GM21447 (cell line): ENCODE results near the gene MAML1.
"Not testable (repeated sequence)": the region's sequence is repeated elsewhere in the genome, so short reads cannot be mapped to it uniquely, and the experiment has no call there.

ENCODE experiments used
- ATAC-seq: cut with Tn5 transposase; IDR thresholded peaks from one replicate; pipeline ENCODE4 v1.9.1; 2021; ENCODE audit not compliant: unreplicated experiment

MAML1 gene

DNA sequence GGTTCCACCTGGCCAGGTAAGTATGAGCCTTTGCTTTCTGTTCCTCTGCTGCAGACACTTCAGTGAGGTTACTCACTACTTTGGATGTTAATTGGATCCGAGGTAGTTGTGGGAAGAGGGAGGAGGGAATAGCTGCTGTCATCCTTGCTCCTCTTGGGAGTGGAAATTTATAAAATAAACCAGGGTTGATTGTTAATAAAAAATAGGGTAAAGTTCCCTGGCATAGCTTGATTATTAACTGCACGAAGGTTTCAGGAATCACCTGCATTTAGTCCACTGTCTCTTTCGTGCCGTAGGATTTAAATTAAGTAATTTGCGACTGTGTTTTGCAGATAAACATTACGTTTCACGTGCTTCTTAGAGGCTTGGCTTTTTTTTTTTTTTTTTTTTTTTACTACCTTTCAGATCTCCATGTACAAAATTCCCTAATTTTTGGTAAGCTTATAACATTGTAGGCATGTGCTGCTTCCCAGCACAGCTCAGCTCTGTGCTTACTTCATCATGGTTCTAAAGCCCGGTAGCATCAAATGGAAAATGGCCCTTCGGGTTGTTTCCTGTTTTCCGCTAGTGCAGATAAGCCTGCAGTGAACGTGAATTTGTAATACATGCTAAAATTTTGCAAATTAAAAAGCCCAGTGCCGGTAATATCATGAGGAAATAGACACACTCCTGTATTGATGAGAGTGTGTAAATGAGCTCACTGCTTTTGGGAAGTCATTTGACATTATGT lies 34.3 kb downstream of the MAML1 start:
- no peak for ATAC-seq

GRCh38 chr5:179767496-179768100 lies 35.0 kb downstream of the MAML1 start:
- no peak for ATAC-seq

GRCh38 chr5:179768326-179769085 lies 35.9 kb downstream of the MAML1 start:
- no peak for ATAC-seq

GRCh38 chr5:179769271-179769670 lies 36.6 kb downstream of the MAML1 start:
- ATAC-seq: no peak

- no peak for ATAC-seq
Observed at GRCh38 chr5:179769796-179770195, 37.2 kb downstream of the MAML1 start.

DNA sequence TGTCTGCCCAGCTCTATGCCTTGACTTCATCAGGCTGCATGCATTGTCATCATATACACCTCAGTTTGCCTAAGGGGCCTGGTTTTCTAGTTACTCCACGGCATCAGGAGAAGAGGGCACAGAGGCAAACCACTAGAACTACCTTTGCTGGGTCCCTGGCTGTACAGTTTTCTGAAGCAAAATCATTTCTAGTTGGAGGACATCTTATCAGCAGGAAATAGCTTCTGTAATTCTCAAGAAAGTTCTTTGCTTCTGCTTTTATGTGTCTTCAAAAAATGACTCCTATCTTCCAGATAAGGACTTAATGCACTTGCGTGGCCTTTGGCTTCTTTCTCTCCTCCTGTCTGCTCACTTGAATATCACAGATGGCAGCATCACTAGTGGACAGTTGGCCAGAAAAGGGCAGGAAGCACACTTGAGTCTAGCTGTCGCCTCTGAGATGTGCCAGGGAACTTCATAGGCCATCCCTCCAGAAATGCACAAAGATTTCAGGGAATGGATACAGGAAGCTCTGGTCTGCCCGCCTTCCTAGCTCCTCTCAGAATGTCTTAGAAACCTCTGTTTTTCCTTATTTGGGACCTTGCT lies 38.8 kb downstream of the MAML1 start:
- ATAC-seq: no peak

- no peak for ATAC-seq
Observed at GRCh38 chr5:179772351-179772750, 39.7 kb downstream of the MAML1 start.

DNA sequence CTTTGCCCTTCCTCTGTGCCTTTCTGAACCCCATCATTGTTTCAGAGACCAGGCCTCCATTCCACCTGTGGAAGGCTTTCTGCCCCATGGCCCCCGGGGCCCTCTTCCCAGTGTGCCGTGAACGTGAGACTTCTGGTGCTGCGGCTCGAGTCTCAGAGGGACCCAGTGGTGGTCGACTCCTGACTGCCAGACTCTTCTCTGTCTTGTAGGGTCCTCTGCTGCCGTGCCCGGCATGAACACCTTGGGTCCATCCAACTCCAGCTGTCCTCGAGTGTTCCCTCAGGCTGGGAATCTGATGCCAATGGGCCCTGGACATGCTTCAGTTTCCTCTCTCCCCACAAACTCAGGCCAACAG lies 41.0 kb downstream of the MAML1 start:
- ATAC-seq: no peak

GRCh38 chr5:179774442-179774841 lies 41.8 kb downstream of the MAML1 start:
- no peak for ATAC-seq

- ATAC-seq: no peak
Observed at GRCh38 chr5:179776411-179776938, 43.9 kb downstream of the MAML1 start.

GRCh38 chr5:179777456-179777855 lies 44.8 kb downstream of the MAML1 start:
- ATAC-seq: no peak

DNA sequence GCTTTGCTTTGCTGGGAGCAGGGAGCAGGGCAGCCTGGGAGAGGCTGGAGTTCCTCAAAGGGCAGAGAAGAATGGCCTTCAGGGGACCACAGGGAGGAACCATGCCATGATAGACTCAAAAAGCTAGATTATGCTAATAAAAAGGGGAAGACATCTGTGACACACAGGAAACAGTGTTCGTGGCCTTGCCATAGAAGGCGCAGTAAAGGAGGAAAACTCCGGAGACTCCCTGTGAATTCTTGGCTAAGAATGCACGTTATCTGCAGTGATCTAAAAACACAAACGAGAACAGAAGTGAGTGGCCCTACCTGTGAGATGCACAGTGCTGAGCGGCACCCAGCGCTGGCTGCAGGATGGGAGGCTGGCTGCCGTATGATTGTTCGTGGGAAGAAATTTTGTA lies 45.3 kb downstream of the MAML1 start:
- no peak for ATAC-seq

- no peak for ATAC-seq
Observed at GRCh38 chr5:179778591-179778990, 46.0 kb downstream of the MAML1 start.

DNA sequence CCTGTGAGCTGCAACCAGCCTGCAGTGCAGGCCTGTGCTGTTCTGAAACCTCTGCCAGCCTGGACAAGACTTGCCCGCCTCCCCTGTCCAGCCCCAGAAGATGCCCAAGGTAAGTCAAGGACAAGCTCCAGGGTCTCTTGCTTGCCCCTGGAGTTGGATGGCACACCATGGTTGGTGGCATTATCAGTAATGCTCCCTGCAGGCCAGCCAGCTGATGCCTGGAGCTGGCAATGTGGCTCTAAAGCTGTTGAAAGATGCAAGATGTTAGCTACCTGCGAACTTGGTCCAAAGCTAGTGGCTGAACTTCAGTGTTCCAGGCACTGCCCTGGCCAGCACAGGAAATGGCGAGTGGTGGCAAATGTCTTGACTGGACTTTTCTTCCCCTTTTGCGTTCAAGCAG lies 47.2 kb downstream of the MAML1 start:
- ATAC-seq: no peak

DNA sequence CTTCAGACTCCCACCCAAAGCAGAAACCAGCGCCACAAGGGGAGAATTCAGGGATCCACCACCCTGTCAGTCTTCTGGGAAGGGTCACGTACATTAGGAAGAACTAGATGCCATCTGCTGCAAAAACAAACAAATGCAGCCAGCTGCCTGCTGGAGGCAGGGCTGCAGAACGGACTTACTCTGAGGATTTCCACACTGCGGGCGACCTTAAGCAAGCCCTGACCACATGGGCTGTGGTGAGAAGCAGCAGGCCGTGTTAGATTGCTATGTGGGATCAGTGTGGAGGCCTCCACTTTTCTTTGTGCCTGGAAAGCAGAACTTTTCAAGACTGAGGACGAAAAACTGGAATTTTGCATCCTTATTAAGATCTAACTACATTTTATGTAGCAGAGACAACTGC lies 47.7 kb downstream of the MAML1 start:
- no peak for ATAC-seq

DNA sequence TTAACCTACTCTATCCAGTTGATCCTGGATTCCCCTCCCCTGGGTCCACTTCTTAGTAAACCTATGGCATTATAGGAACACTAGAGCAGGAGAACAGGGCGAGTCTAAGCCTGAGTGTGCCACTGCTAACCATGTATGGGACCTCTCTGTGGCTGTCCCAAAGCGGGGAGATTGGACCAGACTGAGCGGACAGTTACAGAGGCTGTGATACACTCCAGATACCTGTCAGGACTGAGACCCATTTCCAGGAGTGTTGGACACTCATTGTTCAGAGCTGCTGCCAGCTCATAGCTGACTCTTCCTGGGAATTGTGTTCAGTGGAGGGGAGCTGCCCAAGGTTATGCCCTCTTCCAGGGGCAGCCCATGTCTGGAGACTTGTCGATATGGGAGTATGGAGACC lies 49.2 kb downstream of the MAML1 start:
- no peak for ATAC-seq

GRCh38 chr5:179783128-179783527 lies 50.5 kb downstream of the MAML1 start:
- no peak for ATAC-seq

- no peak for ATAC-seq
Observed at GRCh38 chr5:179786861-179787260, 54.2 kb downstream of the MAML1 start.

- no peak for ATAC-seq
Observed at GRCh38 chr5:179788193-179788854, 55.7 kb downstream of the MAML1 start.

GRCh38 chr5:179789278-179789677 lies 56.7 kb downstream of the MAML1 start:
- ATAC-seq: not testable (repeated sequence)
